Trophoblast cell (in vitro differentiated cells and primary cell): ENCODE results near the gene GNAL.
"Not testable (repeated sequence)": the region's sequence is repeated elsewhere in the genome, so short reads cannot be mapped to it uniquely, and the experiment has no call there.

Experiments
- DNase-seq, 2 donors: peaks; one replicate each; pipeline ENCODE4 v3.0.0-alpha.2; 2016
- H2AFZ ChIP-seq: 2 replicates; pipeline ENCODE4 v1.6.1; 2013; ENCODE audit warnings: low read length, moderate library complexity, mild to moderate bottlenecking; ENCODE audit not compliant: insufficient read depth, poor library complexity
- H2AK5ac ChIP-seq: 2 replicates; pipeline ENCODE4 v1.6.1; 2013; ENCODE audit warnings: mild to moderate bottlenecking, low read length
- H2BK120ac ChIP-seq: 2 replicates; pipeline ENCODE4 v1.6.1; 2013; ENCODE audit warnings: low read length, mild to moderate bottlenecking, moderate library complexity; ENCODE audit not compliant: insufficient read depth, poor library complexity
- H2BK12ac ChIP-seq: 2 replicates; pipeline ENCODE4 v1.6.1; 2013; ENCODE audit warnings: mild to moderate bottlenecking, low read length, moderate library complexity
- H2BK5ac ChIP-seq: 2 replicates; pipeline ENCODE4 v1.6.1; 2013; ENCODE audit warnings: low read length, low read depth, moderate library complexity, mild to moderate bottlenecking; ENCODE audit not compliant: poor library complexity
- H3K14ac ChIP-seq: 2 replicates; pipeline ENCODE4 v1.6.1; 2013; ENCODE audit warnings: mild to moderate bottlenecking, low read length
- H3K18ac ChIP-seq: 2 replicates; pipeline ENCODE4 v1.6.1; 2013; ENCODE audit warnings: mild to moderate bottlenecking, low read length
- H3K23ac ChIP-seq: 2 replicates; pipeline ENCODE4 v1.6.1; 2013; ENCODE audit warnings: low read length
- H3K27ac ChIP-seq: 2 replicates; pipeline ENCODE4 v1.5.1; 2013; ENCODE audit warnings: low read depth, mild to moderate bottlenecking, inconsistent platforms, low read length, moderate library complexity
- H3K27me3 ChIP-seq: 2 replicates; pipeline ENCODE4 v1.6.1; 2013; ENCODE audit warnings: inconsistent platforms, mild to moderate bottlenecking, low read length, moderate library complexity; ENCODE audit not compliant: insufficient read depth
- H3K36me3 ChIP-seq, 2 experiments: 1 replicate in 1 of 2; 2 replicates in 1 of 2; pipeline ENCODE4 v1.6.1; 2013; ENCODE audit warnings: low read length in 2 of 2, mild to moderate bottlenecking in 2 of 2, moderate library complexity in 1 of 2; ENCODE audit not compliant: insufficient read depth in 2 of 2, control insufficient read depth in 1 of 2
- H3K4ac ChIP-seq: 2 replicates; pipeline ENCODE4 v1.6.1; 2013; ENCODE audit warnings: low read depth, mild to moderate bottlenecking, low read length, moderate library complexity
- H3K4me1 ChIP-seq, 2 experiments: 1 replicate in 1 of 2; 2 replicates in 1 of 2; pipeline ENCODE4 v1.6.1; 2013; ENCODE audit warnings: low read length in 2 of 2, mild to moderate bottlenecking in 2 of 2, moderate library complexity in 1 of 2; ENCODE audit not compliant: insufficient read depth in 2 of 2, control insufficient read depth in 1 of 2
- H3K4me2 ChIP-seq: 2 replicates; pipeline ENCODE4 v1.6.1; 2013; ENCODE audit warnings: inconsistent platforms, mild to moderate bottlenecking, low read length, moderate library complexity
- H3K4me3 ChIP-seq: 2 replicates; pipeline ENCODE4 v1.5.1; 2013; ENCODE audit warnings: mild to moderate bottlenecking, low read depth, low read length, inconsistent platforms
- H3K79me1 ChIP-seq: one replicate; pipeline ENCODE4 v1.6.1; 2013; ENCODE audit warnings: low read length
- H3K79me2 ChIP-seq: 2 replicates; pipeline ENCODE4 v1.6.1; 2013; ENCODE audit warnings: low read length, mild to moderate bottlenecking; ENCODE audit not compliant: control insufficient read depth, insufficient read depth, poor library complexity
- H3K9ac ChIP-seq: 2 replicates; pipeline ENCODE4 v1.6.1; 2013; ENCODE audit warnings: mild to moderate bottlenecking, low read length
- H3K9me3 ChIP-seq: 2 replicates; pipeline ENCODE4 v1.6.1; 2013; ENCODE audit warnings: low read depth, mild to moderate bottlenecking, control low read depth, inconsistent platforms, low read length; ENCODE audit not compliant: insufficient read depth
- H4K12ac ChIP-seq: 2 replicates; pipeline ENCODE4 v1.6.1; 2013; ENCODE audit warnings: low read depth, mild to moderate bottlenecking, low read length, moderate library complexity
- H4K8ac ChIP-seq: 2 replicates; pipeline ENCODE4 v1.6.1; 2013; ENCODE audit warnings: low read depth, mild to moderate bottlenecking, low read length, moderate library complexity
- H4K91ac ChIP-seq: one replicate; pipeline ENCODE4 v1.6.1; 2013; ENCODE audit warnings: low read depth, mild to moderate bottlenecking, low read length, moderate library complexity
- WGBS: extraction: QIAGEN DNeasy Blood & Tissue Kit; methylation state at CpG from one replicate; pipeline ENCODE4 v1.1.7; 2013; ENCODE audit warnings: missing lambda C conversion rate; ENCODE audit not compliant: insufficient read length, insufficient coverage; ENCODE audit errors: extremely low coverage; 5-methylcytosine and 5-hydroxymethylcytosine counted together

GNAL gene

DNA sequence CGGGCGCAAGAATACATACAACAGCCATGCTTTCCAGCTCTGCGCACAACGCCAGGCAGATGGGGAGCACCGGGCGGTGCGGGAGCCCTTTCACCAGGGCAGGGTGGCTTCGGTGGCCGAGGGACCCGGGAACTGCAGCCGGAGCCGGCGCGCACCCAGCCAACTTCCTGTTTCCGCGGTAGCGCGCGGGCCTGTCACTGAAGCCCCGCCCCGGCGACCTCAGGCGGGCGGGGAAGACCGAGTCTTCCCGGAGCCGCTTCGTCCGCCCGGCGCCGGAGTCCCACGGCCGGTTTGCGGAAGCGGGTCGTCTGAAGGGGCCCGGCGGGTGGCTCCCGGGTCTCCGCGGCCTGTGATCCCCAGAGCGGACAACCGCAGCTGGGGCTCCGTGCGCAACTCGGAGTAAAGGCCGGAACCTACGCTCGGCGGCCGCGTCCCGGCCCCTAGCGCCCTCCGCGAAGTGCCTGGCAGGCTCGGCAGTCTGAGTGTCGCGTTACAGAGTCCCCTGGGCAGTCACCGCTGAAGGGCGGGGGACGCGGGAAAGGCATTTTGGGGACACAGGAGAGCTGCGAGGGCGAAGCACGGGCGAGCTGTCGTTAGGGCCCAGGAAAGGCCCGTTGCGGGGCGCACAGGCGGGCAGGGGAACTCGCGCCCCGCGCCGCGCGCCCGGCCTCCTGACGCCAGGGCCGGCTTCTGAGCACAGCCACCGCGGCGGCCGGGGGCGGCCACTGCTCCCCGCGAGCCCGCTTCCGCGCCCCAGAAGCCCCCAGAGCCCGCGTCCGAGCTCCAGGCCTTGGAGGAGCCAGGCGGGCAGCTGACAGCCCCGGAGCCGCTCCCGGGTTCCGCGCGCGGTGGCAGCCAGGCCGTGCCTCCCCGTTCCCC lies 219.4 kb downstream of the GNAL start, which contains the start of gene MPPE1:
TSS of gene MPPE1 (minus strand) at position 136 of the 879 bp plus-strand sequence. CDS start 11,053 bp downstream, outside the sequence.
- Histone ChIP-seq H2BK12ac (no peak within 1 kb of the TSS), H2BK5ac (peak within 1 kb of the TSS; percentile 87), H3K9ac (peak within 1 kb of the TSS; percentile 97), H3K4me3 (peak within 1 kb of the TSS; percentile 82), H3K27me3 (no peaks in the 10 kb centered on the region), H4K91ac (peak within 1 kb of the TSS; percentile 85), H3K79me1 (peaks cover 8% of the 10 kb centered on the region), H4K12ac (peak within 1 kb of the TSS; percentile 95), H2AK5ac (no peak within 1 kb of the TSS), H3K79me2 (peaks cover 10% of the 10 kb centered on the region), H3K27ac (peak within 1 kb of the TSS; percentile 54), H3K36me3 (no peaks in the 10 kb centered on the region), H3K18ac (peak within 1 kb of the TSS; percentile 90), H3K14ac (peak within 1 kb of the TSS; percentile 92), H4K8ac (peak within 1 kb of the TSS; percentile 94), H3K4me2 (peak within 1 kb of the TSS; percentile 80), H3K23ac (no peak within 1 kb of the TSS), H2AFZ (peak within 1 kb of the TSS; percentile 96), H3K4me1 (peaks cover 4% of the 10 kb centered on the region in 2 experiments), H3K9me3 (peaks cover 1% of the 10 kb centered on the region), H3K4ac (peak within 1 kb of the TSS; percentile 81), H2BK120ac (peak within 1 kb of the TSS; percentile 80)
- no CpG with 5 or more reads among the region's 106 CpGs for WGBS
- peak; percentile 84 to 90 for DNase-seq

DNA sequence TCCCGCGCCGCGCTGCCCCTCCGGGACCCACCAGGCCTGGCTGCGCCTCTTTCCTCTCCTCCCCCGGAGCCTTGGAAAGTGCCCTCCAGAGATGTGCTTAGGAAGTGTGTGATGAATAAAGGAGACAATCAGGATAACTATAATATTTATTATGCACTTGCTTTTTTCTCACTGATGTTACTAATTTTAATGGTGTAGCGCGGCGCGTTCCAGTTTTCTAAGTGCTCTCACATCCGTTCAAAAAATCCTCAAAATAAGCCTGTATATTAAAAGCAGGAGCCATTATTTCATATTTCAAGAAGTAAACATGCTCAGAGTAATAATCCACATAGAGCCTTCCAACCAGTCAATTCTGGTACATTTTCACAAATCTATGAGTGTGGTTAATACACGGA lies 220.0 kb downstream of the GNAL start:
- H3K27me3 ChIP-seq = no peaks in the 10 kb centered on the region
- H3K18ac ChIP-seq = peak overlapping the region; percentile 90
- H3K36me3 ChIP-seq = no peaks in the 10 kb centered on the region
- H3K79me2 ChIP-seq = peaks cover 10% of the 10 kb centered on the region
- H3K4me3 ChIP-seq = peak overlapping the region; percentile 82
- peak overlapping the region; percentile 92 for H3K14ac ChIP-seq
- H2BK5ac ChIP-seq = no peak overlapping the region
- H3K23ac ChIP-seq = no peak overlapping the region
- peak overlapping the region; percentile 85 for H4K12ac ChIP-seq
- peak overlapping the region; percentile 92 for H2AFZ ChIP-seq
- no peak overlapping the region for H3K9ac ChIP-seq
- H3K27ac ChIP-seq = no peak overlapping the region
- H3K4me1 ChIP-seq = peaks cover 4% of the 10 kb centered on the region in 2 experiments
- peak overlapping the region; percentile 85 for H4K91ac ChIP-seq
- H2AK5ac ChIP-seq = no peak overlapping the region
- H3K4me2 ChIP-seq = peak overlapping the region; percentile 80
- H4K8ac ChIP-seq = peak overlapping the region; percentile 94
- WGBS = no CpG with 5 or more reads among the region's 13 CpGs
- peaks cover 1% of the 10 kb centered on the region for H3K9me3 ChIP-seq
- H3K4ac ChIP-seq = no peak overlapping the region
- DNase-seq = peak in 1 of 2 donors; percentile 26
- peaks cover 8% of the 10 kb centered on the region for H3K79me1 ChIP-seq
- H2BK120ac ChIP-seq = peak overlapping the region; percentile 37
- no peak overlapping the region for H2BK12ac ChIP-seq

DNA sequence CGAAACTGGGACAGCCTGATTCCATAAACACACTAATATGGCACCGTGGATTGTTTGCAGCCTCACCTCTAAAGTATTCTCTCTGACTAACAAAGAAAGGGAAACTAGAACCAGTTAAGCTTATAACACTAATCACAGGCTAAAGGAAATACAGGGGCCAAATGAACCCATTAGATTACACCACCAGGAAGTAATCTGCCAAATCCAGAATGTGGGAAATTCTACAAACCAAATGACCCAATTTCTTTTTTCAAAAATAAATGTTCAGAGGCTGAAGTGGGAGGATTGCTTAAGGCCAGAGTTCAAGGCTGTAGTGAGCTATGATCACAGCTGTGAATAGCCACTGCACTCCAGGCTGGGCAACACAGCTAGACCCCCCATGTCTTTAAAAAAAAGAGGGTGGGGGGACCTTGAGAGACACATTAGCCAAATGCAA lies 220.5 kb downstream of the GNAL start:
- no peak overlapping the region for H4K8ac ChIP-seq
- H3K4ac ChIP-seq = no peak overlapping the region
- H2BK12ac ChIP-seq = no peak overlapping the region
- no peaks in the 10 kb centered on the region for H3K27me3 ChIP-seq
- no peak overlapping the region for H2AFZ ChIP-seq
- H3K18ac ChIP-seq = no peak overlapping the region
- H3K14ac ChIP-seq = no peak overlapping the region
- no peak overlapping the region for H2BK5ac ChIP-seq
- H3K23ac ChIP-seq = no peak overlapping the region
- no peak overlapping the region for H3K27ac ChIP-seq
- peak; percentile 7 to 67 for DNase-seq
- peaks cover 8% of the 10 kb centered on the region for H3K79me1 ChIP-seq
- H3K36me3 ChIP-seq = no peaks in the 10 kb centered on the region
- H3K4me2 ChIP-seq = no peak overlapping the region
- no peak overlapping the region for H2BK120ac ChIP-seq
- no peak overlapping the region for H3K4me3 ChIP-seq
- no peak overlapping the region for H2AK5ac ChIP-seq
- H3K79me2 ChIP-seq = peaks cover 10% of the 10 kb centered on the region
- WGBS = no CpG with 5 or more reads among the region's 2 CpGs
- H4K91ac ChIP-seq = no peak overlapping the region
- H3K4me1 ChIP-seq = peaks cover 4% of the 10 kb centered on the region in 2 experiments
- H3K9me3 ChIP-seq = peaks cover 1% of the 10 kb centered on the region
- no peak overlapping the region for H4K12ac ChIP-seq
- no peak overlapping the region for H3K9ac ChIP-seq

DNA sequence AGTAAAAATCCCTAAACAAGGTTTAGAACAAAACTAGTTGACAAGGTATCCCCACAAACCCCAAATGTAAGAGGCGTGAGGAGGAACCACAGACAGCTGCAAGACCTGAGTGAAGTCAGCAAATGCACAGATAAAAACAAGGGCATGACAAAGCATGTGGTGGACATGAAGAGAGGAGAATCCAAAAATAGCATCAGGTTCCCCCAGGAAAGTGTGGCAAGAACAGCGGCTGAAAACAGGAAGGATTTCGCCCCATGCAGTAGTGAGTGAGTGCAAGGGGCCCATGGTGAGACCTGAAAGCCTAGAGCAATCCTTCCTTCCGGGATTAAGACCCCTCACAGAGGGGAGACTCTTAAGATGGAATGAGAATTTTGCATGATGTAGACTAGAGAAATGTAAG lies 227.8 kb downstream of the GNAL start:
- H4K91ac ChIP-seq, H3K14ac ChIP-seq, H2BK120ac ChIP-seq, H3K4me3 ChIP-seq, H3K23ac ChIP-seq, H2AFZ ChIP-seq, H3K27me3 ChIP-seq, H3K9me3 ChIP-seq, H3K18ac ChIP-seq, H2AK5ac ChIP-seq, H4K12ac ChIP-seq, H4K8ac ChIP-seq, H3K4me2 ChIP-seq, H2BK5ac ChIP-seq, H3K4ac ChIP-seq, H3K4me1 ChIP-seq, H3K36me3 ChIP-seq, H3K9ac ChIP-seq, DNase-seq, H2BK12ac ChIP-seq, H3K79me2 ChIP-seq, H3K27ac ChIP-seq, H3K79me1 ChIP-seq: not testable (repeated sequence)
- no CpG with 5 or more reads among the region's 4 CpGs for WGBS
